HepG2 (cell line): ENCODE data around the gene ZNF99.

Experiments
- ATF3 ChIP-seq: sonication (generic); formaldehyde crosslinking; IDR thresholded peaks from 2 replicates; pipeline ENCODE4 v1.4.0; 2020; ENCODE audit warnings: missing genetic modification reagents
- CREB1 ChIP-seq, 2 experiments: fragments of 450-650 bp in 1 of 2; IDR thresholded peaks; 2 replicates each; pipeline ENCODE4 v1.6.1; 2016 to 2017; ENCODE audit warnings: control low read depth in 1 of 2, mild to moderate bottlenecking in 1 of 2, missing compliant biosample characterization in 1 of 2, missing genetic modification characterization in 1 of 2
- CTCF ChIP-seq: sonication (generic); formaldehyde crosslinking; IDR thresholded peaks from 2 replicates; pipeline ENCODE4 v1.5.0; 2020; ENCODE audit warnings: mild to moderate bottlenecking, missing genetic modification reagents, moderate library complexity
- HOXD1 ChIP-seq: sonication (generic); formaldehyde crosslinking; IDR thresholded peaks from 2 replicates; pipeline ENCODE4 v1.5.0; 2020; ENCODE audit warnings: missing genetic modification reagents
- MZF1 ChIP-seq: sonication (generic); formaldehyde crosslinking; IDR thresholded peaks from 2 replicates; pipeline ENCODE4 v1.8.1; 2023; ENCODE audit warnings: mild to moderate bottlenecking, missing genetic modification reagents, borderline replicate concordance
- POLR2AphosphoS5 ChIP-seq: IDR thresholded peaks from 2 replicates; pipeline ENCODE4 v1.6.1; 2012; ENCODE audit warnings: low read depth, low read length
- YY1 ChIP-seq: IDR thresholded peaks from 2 replicates; pipeline ENCODE4 v1.6.1; 2011; ENCODE audit warnings: low read length, low read depth, moderate library complexity, mild to moderate bottlenecking; ENCODE audit not compliant: insufficient read depth, insufficient replicate concordance
- ZNF530 ChIP-seq: sonication (generic); formaldehyde crosslinking; IDR thresholded peaks from 2 replicates; pipeline ENCODE4 v1.5.0; 2020; ENCODE audit warnings: low read depth, mild to moderate bottlenecking, missing genetic modification reagents
- ZNF678 ChIP-seq: sonication (generic); formaldehyde crosslinking; IDR thresholded peaks from 2 replicates; pipeline ENCODE4 v1.4.0; 2020; ENCODE audit warnings: mild to moderate bottlenecking, missing genetic modification reagents
- ZNF781 ChIP-seq: sonication (generic); formaldehyde crosslinking; IDR thresholded peaks from 2 replicates; pipeline ENCODE4 v1.5.1; 2020; ENCODE audit warnings: borderline replicate concordance, mild to moderate bottlenecking, missing genetic modification reagents; ENCODE audit errors: not compliant biosample characterization
- TF ChIP-seq, protein P1 (sequence below): sonication (generic); formaldehyde crosslinking; IDR thresholded peaks from 2 replicates; pipeline ENCODE4 v1.4.0; 2020; ENCODE audit warnings: mild to moderate bottlenecking, missing genetic modification reagents
- TF ChIP-seq, protein P2 (sequence below): sonication (generic); formaldehyde crosslinking; IDR thresholded peaks from 2 replicates; pipeline ENCODE4 v1.8.1; 2023; ENCODE audit warnings: mild to moderate bottlenecking, missing genetic modification reagents, borderline replicate concordance

DNA sequence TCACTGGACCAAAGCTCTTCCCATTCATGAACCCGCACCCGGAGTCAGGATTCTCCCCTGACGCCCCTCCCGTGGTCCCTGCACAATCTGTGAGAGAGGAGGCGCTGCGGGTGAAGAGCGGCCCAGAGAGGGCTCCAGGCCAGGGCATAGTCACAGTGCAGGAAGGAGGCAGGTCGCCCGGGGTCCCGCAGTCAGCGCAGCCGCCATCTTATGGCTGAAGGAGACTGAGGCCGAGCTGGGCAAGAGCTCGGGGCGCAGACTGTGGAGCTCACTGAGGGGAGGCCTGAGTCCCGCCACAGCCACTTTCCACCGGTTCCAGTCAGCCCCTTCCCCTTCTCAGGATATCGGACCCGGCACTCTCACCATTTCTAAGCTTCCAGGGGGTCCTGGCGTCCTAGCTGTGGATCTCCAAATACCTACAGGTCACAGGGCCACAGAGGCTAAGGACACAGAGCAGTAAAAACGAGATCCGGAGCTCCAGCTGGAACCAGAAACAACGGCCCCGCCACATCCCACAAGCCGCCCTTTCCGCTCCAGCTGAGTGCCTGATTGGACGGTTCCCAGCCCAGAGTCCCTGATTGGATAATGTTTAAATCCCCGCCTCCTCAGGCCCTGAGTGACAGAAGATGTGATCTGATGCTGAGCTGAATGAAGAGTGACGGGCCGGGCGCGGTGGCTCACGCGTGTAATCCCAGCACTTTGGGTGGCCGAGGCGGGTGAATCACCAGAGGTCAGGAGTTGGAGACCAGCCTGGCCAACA is at the start of gene ZNF99:
- TF ChIP-seq ATF3 (CRISPR knock-in tag) (no peak), CREB1 (IDR thresholded peaks at IDR 0.05) (no peak), CREB1 (CRISPR knock-in tag; IDR thresholded peaks at IDR 0.05) (no peak), POLR2AphosphoS5 (no peak), CTCF (no peak), YY1 (no peak), ZNF781 (CRISPR knock-in tag) (no peak), ZNF530 (CRISPR knock-in tag) (no peak), MZF1 (no peak), ZNF678 (no peak), HOXD1 (CRISPR knock-in tag) (no peak)
- TF ChIP-seq, protein P1, sequence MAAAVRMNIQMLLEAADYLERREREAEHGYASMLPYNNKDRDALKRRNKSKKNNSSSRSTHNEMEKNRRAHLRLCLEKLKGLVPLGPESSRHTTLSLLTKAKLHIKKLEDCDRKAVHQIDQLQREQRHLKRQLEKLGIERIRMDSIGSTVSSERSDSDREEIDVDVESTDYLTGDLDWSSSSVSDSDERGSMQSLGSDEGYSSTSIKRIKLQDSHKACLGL (CRISPR knock-in tag) = no peak
- TF ChIP-seq, protein P2, sequence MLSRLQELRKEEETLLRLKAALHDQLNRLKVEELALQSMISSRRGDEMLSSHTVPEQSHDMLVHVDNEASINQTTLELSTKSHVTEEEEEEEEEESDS (CRISPR knock-in tag) = no peak
